Measurements from ENCODE around the gene PPIG.
"Not testable (repeated sequence)": the region's sequence is repeated elsewhere in the genome, so short reads cannot be mapped to it uniquely, and the experiment has no call there.

Gene PPIG

GRCh38 chr2:169667583-169667982 is 83.4 kb downstream of the PPIG start:
- DNase-seq, result no peak

- no peak for DNase-seq
Measured at GRCh38 chr2:169670215-169670651, 86.1 kb downstream of the PPIG start.

DNA sequence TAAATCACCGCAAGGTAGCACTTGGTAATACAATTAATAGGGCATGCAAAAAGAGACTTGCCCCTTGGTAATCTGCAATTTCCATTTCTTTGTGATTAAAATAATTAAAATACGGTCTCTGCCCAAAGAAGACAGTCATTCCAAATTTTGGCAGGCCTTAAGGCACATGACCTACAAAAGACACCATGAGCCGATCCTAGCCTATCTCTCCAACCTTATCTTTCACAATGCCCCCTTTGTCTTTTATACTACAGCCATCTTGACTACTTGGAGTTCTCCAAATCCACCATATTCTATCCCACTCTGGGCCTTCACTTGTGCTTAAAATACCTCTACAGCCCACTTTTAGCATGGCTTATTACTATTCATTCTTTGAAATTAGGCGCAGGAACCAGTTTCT is 86.8 kb downstream of the PPIG start:
- DNase-seq, result no peak

DNA sequence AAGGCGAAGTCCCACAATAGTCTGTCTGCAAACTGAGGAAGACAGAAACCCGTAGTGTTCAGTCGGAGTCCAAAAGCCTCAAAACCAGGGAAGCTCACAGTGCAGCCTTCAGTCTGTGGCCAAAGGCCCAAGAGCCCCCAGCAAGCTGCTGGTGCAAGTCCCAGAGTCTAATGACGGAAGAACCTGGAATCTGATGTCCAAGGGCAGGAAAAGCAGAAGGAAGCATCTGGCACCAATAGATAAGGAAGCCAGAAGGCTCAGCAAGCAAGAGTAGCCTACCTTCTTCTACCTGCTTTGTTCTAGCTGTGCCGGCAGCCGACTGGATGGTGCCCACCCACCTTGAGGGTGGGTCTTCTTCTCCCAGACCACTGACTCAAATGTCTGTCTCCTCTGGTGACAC is 88.3 kb downstream of the PPIG start:
- DNase-seq, result no peak

DNA sequence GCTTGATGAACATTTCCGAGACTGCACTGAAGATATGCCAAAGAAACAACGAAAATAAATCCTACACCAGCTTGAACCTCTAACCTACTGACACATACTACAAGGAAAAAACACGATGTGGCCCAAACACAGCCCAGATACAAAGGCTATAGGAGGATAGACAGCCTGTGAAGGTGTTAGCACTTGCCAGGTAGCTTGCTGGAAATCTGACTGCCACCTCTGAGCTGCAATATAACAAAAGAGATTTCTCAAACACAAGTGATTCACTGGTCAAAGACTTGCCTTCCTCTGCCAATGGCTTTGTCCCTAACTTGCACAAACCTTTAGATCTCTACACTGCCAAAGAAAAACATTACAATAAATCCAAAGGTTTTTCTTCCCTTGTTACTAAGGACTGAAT is 89.0 kb downstream of the PPIG start:
- DNase-seq, result no peak

GRCh38 chr2:169673921-169674320 is 89.8 kb downstream of the PPIG start:
- no peak for DNase-seq

GRCh38 chr2:169676357-169676756 is 92.2 kb downstream of the PPIG start:
- no peak for DNase-seq

GRCh38 chr2:169676850-169677249 is 92.7 kb downstream of the PPIG start:
- no peak for DNase-seq

GRCh38 chr2:169683054-169683424 is 98.9 kb downstream of the PPIG start:
- DNase-seq, result no peak

DNA sequence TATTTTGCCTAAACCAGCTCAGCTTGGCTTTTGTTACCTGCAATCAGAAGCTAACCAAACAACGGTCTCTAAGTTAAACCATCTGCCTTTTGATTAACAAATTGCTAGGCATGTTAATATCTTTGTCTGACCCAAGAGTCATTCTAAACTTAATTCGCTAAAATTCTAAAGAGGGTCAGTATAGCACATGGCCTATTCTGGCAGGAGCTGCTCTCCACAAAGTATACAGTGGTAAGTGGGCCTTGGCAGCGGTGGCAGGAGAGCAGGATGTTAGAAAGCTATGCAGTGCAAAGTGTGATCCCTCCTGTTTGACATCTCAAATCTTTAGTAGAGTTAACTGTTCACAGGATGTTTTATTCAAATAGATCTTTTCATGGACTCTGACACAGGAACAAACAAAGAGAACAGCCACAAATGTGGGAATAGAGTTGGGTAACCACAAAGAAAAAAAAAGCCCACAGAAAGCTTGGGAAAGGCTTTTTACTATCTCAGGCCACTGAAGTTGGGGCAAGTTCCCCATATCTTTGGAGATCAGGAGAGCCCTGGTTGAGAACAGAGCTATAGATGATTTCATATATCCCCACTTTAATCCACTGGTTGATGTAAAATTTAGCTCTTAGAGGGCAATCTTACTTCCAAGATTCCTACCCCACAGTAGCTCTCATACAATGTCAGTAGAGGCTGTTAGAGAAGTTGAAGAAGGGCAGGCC is 99.4 kb downstream of the PPIG start:
- DNase-seq, result no peak

GRCh38 chr2:169684135-169684565 is 100.0 kb downstream of the PPIG start:
- DNase-seq, result no peak

- not testable (repeated sequence) for DNase-seq
Measured at GRCh38 chr2:169684712-169685111, 100.6 kb downstream of the PPIG start.

DNA sequence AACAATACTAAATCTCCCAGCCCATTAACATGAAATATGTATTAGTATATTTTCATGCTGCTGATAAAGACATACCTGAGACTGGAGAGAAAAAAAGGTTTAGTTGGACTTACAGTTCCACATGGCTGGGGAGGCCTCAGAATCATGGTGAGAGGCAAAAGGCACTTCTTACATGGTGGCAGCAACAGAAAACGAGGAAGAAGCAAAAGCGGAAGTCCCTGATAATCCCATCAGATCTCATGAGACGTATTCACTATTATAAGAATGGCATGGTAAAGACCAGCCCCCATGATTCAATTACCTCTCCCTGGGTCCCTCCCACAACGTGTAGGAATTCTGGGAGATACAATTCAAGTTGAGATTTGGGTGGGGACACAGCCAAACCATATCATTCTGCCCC is 102.7 kb downstream of the PPIG start:
- DNase-seq, result not testable (repeated sequence)

DNA sequence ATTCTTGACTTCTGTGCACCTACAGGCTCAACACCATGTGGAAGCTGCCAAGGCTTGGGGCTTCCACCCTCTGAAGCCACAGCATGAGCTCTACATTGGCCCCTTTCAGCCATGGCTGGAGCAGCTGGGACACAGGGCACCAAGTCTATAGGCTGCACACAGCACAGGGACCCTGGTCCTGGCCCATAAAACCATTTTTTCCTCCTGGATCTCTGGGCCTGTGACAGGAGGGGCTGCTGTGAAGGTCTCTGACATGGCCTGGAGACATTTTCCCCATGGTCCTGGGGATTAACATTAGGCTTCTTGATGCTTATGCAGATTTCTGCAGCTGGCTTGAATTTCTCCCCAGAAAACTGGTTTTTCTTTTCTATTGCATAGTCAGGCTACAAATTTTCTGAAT is 103.8 kb downstream of the PPIG start:
- not testable (repeated sequence) for DNase-seq

GRCh38 chr2:169690958-169691357 is 106.8 kb downstream of the PPIG start:
- DNase-seq, result no peak
